DOHH2 (cell line): ENCODE data around the gene TTLL7.

Source experiments
- CTCF ChIP-seq: fragments of 200-600 bp; sonication (generic); IDR thresholded peaks from one replicate; pipeline ENCODE4 v1.5.1; 2014; ENCODE audit warnings: antibody characterized with exemption, mild to moderate bottlenecking, low read depth, low read length; ENCODE audit not compliant: poor library complexity, severe bottlenecking
- EZH2phosphoT487 ChIP-seq: fragments of 200-600 bp; sonication (generic); IDR thresholded peaks from 2 replicates; pipeline ENCODE4 v1.6.1; 2017; ENCODE audit warnings: borderline replicate concordance, mild to moderate bottlenecking, antibody characterized with exemption, low read length, moderate library complexity, mixed read lengths

- TF ChIP-seq CTCF (no peak), EZH2phosphoT487 (no peak)
Observed at GRCh38 chr1:84000954-84001495, 2.1 kb upstream of the TTLL7 start.
